HG03135 (cell line): ENCODE measurements around the gene PXMP2.

Experiments used
- ATAC-seq: cut with Tn5 transposase; IDR thresholded peaks from one replicate; pipeline ENCODE4 v1.9.1; 2021; ENCODE audit warnings: mild to moderate bottlenecking, moderate library complexity; ENCODE audit not compliant: unreplicated experiment

PXMP2 gene

GRCh38 chr12:132659146-132659545 is 28.2 kb upstream of the PXMP2 start:
- ATAC-seq: no peak

DNA sequence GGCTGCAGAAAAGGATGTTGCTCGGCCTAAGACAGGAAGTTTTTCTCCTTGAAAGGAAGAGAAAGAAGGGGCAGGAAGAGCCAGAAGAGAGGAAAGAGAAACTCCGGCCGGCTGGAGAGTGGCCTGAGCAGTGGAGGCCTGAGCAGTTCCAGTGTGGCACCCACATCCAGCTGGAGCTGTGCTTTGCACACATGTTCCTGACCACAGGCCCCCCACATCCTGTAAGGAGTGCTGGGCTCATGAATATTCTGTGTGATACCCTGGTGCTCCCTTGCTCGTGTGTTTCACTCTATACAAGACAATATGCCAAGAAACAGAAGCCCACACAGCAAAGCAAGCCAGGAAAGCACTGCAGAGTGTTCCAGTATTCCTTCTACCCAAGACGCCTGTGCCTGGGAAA is 27.3 kb upstream of the PXMP2 start:
- ATAC-seq: no peak

- ATAC-seq: no peak
These were observed 26.4 kb upstream of the PXMP2 start for GRCh38 chr12:132660996-132661395.

DNA sequence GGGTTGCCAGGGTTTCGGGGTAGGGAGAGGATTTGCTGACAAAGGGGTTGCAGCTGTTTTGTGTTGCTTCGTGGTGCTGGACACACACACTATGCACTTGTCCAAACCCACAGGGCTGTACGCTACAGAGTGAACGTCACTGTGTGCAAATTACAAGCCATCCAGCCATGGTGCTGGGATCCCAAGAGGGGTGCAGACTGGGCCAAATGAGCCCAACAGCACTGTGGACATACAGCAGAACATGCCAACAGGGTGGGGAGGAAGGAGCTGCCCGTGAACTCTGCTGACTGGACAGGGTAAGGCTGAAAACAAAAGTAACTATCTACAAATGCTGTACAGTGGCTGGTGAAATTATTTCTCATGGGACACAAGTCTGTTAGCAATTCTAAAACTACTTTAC is 25.4 kb upstream of the PXMP2 start:
- no peak for ATAC-seq

DNA sequence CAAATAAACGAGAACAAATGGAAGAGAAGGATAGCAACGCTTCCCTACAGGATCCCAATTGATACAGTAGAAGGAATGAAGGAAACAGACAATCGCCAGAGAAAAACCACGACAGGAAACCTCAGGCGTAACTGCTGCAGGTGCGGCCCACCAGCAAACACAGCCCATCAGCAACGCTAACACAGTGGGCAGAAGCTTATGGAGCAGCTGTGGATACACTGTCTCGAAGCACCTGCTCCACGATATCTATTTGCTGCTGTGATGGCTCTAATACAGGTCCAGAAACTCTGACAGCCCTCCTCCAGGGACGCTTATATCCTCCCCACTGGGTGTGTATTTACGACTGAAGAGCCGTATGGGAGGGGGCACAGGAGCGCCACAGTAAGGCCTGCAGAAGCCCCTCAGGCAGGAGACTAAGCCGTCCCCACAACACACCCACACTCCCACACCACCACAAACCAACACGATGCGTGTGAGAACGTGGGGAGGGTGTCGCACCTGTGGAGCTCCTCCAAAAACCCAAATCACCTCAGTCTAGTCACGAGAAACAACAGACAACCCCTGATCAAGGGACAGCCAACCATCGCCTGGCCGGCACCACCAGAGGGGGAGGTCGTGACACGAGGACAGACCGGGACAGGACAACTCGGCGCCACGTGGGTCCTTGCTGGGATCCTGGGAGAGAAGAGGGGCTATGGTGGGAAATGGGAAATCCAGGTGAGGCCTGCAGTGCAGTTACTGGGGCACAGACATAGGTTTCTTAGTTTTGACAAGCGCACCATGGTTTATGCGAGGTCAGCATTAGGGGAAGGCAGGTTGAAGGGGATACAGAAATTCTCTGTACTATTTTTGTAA is 24.3 kb upstream of the PXMP2 start:
- ATAC-seq: no peak

- no peak for ATAC-seq
These were observed 22.9 kb upstream of the PXMP2 start for GRCh38 chr12:132664206-132665148.

DNA sequence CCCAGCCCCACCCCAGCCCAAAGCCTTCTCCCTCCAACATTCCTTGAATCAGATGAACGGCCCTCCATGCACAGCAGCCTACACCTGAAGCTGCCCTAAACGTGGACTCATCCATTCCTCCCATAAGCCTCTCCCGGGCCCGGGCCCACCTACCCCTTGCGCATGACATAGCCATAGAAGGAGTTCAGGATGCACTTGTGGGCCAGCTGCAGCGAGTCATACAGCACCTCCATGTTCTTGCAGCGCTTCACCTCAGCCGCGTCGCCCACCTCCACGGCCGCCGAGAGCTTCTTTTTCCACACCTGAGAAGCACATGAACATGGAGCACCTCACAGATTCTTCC is 22.3 kb upstream of the PXMP2 start:
- ATAC-seq: no peak

DNA sequence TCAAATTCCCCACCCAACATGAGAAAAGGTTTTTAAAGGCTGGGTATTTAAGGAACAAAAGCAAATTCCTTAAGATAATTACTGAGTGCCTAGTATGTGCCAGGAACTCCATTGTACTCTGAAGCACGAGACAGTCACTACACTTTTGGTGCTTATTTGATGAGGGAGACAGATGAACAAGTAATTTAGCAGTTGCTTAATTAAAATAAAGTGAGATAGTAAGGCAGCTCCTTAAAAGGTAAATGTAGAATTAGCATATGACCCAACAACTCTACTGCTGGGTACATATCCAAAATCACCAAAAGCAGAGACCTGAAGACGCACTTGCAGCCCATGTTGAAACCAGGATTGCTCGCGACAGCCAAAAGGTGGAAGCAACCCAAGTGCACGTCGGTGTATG is 21.6 kb upstream of the PXMP2 start:
- no peak for ATAC-seq

- ATAC-seq: no peak
These were observed 18.9 kb upstream of the PXMP2 start for GRCh38 chr12:132668191-132669088.

GRCh38 chr12:132669166-132669879 is 18.1 kb upstream of the PXMP2 start:
- no peak for ATAC-seq

- no peak for ATAC-seq
These were observed 15.3 kb upstream of the PXMP2 start for GRCh38 chr12:132672116-132672515.

DNA sequence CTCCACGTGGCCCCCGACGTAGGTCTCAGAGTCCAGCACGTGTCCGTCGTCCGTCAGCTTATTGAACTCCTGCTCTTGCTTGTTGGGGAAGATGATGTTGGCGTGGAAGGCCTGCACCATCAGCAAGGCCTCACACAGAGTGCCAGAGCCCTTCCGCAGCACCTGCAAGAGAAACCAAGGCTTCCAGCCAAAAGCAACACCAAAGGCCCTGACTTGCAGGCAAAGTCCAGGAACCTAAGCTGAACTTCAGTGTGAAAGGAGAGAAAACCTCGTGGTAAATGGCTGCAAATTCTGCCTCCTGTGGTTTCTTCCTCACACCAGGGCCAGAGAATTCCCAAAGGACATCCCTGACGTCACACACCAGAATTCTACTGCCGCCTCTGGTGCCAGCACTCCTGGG is 14.7 kb upstream of the PXMP2 start:
- ATAC-seq: no peak

DNA sequence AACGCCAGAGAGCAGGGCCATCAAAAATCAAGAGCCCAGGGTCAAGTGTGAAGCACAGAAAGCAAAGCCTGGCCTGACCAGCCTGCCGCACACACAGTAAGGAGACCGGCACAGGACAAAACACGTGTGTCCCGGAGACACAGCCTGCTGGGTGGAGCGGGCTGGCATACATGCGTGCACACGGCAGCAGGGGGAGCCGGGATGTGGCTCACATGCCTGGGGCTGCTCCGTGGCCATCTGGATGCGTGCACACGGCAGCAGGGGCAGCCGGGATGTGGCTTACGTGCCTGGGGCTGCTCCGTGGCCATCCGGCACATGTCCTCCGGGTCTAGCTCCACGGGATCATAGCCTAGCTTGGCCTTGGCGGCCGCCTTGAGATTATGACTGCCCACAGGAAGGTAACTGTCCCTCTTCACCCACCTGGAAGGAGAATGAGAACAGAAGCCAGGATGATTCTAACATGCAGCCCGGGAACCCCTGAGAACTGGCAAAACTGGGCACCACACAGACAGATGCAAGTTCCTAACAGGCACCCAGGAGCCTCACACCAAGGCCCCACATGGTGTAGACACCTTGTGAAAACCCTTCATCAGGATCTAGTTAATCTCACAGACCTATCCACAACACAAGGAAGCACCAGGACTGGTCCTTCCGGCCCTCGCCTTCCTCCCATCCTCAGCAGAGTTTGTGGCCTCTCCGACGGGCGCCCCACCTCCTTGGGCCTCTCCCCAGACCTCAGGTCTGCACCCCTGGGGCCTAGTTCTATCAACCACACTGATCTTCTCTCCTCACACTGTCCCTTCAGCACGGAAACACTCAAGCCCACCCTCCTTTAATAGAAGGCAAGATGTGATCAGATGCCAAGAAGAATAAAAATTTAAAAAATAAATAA is 13.9 kb upstream of the PXMP2 start:
- ATAC-seq: no peak

- ATAC-seq: no peak
These were observed 12.8 kb upstream of the PXMP2 start for GRCh38 chr12:132674561-132674960.

- ATAC-seq: no peak
These were observed 11.5 kb upstream of the PXMP2 start for GRCh38 chr12:132675757-132676432.

DNA sequence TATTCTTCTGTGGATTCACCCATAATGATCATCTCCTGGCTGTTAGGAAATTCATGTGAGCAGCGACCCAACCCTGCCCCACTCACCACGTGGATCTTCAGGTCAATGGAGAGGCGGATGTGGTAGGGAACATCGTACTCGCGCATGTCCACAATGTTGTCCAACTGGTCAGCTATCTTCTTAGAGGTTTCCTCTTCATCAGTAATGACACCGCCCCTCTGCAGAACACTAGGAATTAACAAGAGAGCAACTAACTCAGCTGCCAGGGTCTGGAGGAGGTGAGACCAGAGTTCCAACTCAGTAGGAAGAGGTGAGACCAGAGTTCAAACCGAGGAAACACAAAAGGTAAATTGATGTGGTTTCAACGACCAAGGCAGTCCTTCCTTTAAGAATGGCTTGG is 9.9 kb upstream of the PXMP2 start:
- no peak for ATAC-seq

GRCh38 chr12:132685400-132685799 is 2.0 kb upstream of the PXMP2 start:
- no peak for ATAC-seq

DNA sequence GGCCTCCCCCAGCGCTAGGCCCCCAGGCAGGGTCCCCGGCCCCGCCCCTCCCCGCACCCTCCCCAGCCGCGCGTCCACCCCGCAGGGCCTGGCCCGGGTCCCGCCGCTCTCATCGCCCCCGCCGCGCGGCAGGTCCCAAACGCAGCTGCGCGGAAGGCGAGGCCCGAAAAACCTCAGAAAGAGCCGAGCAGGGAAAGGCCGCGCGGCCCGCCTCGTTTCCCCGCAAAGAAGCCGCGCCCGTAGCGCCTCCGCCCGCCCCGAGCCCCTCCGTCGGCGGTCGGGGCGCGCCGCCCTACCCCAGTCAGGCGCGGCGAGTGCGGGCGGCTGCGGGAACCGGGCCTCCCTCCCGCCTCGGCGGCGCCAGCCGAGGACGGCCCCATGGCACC is 569 bp upstream of the PXMP2 start:
- ATAC-seq: peak; percentile 16

DNA sequence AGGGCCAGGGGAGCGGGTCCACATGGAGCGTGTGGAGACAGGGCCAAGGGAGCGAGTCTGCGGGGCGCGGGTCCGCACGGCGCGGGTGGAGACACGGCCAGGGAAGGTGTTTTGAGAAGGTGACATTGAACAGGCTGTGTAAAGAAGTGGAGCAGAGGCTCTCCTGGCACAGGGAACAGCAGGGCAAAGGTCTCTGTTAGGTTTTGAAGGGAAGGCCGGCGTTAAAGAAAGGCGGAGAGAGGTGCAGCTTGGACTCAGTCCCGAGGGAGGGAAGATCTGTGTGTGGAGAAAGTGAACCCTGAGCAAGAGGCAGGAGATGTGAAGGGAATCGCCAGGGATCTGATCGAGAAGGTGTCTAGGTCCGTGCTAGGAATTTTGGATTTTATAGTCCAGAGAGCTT is 1.8 kb downstream of the PXMP2 start:
- no peak for ATAC-seq
